ENCODE results near the gene HOPX.
"Not testable (repeated sequence)": the region's sequence is repeated elsewhere in the genome, so short reads cannot be mapped to it uniquely, and the experiment has no call there.

The HOPX gene

GRCh38 chr4:56653461-56654237 is 27.4 kb downstream of the HOPX start:
- no peak for DNase-seq

GRCh38 chr4:56652196-56652595 is 28.9 kb downstream of the HOPX start:
- DNase-seq, result no peak

- no peak for DNase-seq
Measured at GRCh38 chr4:56651056-56651350, 30.1 kb downstream of the HOPX start.

- DNase-seq, result no peak
Measured at GRCh38 chr4:56650262-56651055, 30.6 kb downstream of the HOPX start.

GRCh38 chr4:56649445-56650261 is 31.4 kb downstream of the HOPX start:
- DNase-seq, result no peak

- DNase-seq, result no peak
Measured at GRCh38 chr4:56648824-56649151, 32.3 kb downstream of the HOPX start.

GRCh38 chr4:56648021-56648823 is 32.9 kb downstream of the HOPX start:
- DNase-seq, result no peak

- DNase-seq, result no peak
Measured at GRCh38 chr4:56646341-56646740, 34.8 kb downstream of the HOPX start.

GRCh38 chr4:56643596-56643995 is 37.5 kb downstream of the HOPX start:
- DNase-seq, result no peak

GRCh38 chr4:56641494-56642051 is 39.5 kb downstream of the HOPX start:
- DNase-seq, result no peak

- DNase-seq, result no peak
Measured at GRCh38 chr4:56640621-56641493, 40.2 kb downstream of the HOPX start.

GRCh38 chr4:56637791-56638190 is 43.3 kb downstream of the HOPX start:
- DNase-seq, result no peak

- DNase-seq, result no peak
Measured at GRCh38 chr4:56637154-56637553, 43.9 kb downstream of the HOPX start.

- not testable (repeated sequence) for DNase-seq
Measured at GRCh38 chr4:56634954-56635353, 46.1 kb downstream of the HOPX start.

GRCh38 chr4:56633486-56633885 is 47.6 kb downstream of the HOPX start:
- DNase-seq, result no peak

GRCh38 chr4:56630876-56631666 is 50.0 kb downstream of the HOPX start:
- no peak for DNase-seq

GRCh38 chr4:56628592-56628991 is 52.5 kb downstream of the HOPX start:
- no peak for DNase-seq

GRCh38 chr4:56627985-56628384 is 53.1 kb downstream of the HOPX start:
- DNase-seq, result no peak

GRCh38 chr4:56627375-56627774 is 53.7 kb downstream of the HOPX start:
- no peak for DNase-seq

GRCh38 chr4:56626963-56627362 is 54.1 kb downstream of the HOPX start:
- DNase-seq, result no peak

GRCh38 chr4:56626420-56626819 is 54.7 kb downstream of the HOPX start:
- no peak for DNase-seq
